HepG2 (cell line): Measurements from ENCODE around the gene PRM3. TPM values are rescaled to one million over a fixed set of nuclear protein-coding genes. Genes with fewer than 3 reads are reported as not detected.

ENCODE experiments used
- HES4 ChIP-seq: sonication (generic); formaldehyde crosslinking; IDR thresholded peaks from 2 replicates; pipeline ENCODE4 v1.9.0; 2021; ENCODE audit warnings: mild to moderate bottlenecking, missing genetic modification reagents, borderline replicate concordance
- HOXA9 ChIP-seq: sonication (generic); formaldehyde crosslinking; IDR thresholded peaks from 2 replicates; pipeline ENCODE4 v1.8.1; 2022; ENCODE audit warnings: missing genetic modification reagents, mild to moderate bottlenecking, moderate library complexity, borderline replicate concordance
- MYC ChIP-seq: sonication (generic); formaldehyde crosslinking; IDR thresholded peaks from 2 replicates; pipeline ENCODE4 v1.9.0; 2021; ENCODE audit warnings: missing genetic modification reagents, borderline replicate concordance
- PCBP1 ChIP-seq: fragments of 200-400 bp; formaldehyde crosslinking; IDR thresholded peaks from 2 replicates; pipeline ENCODE4 v1.6.1; 2017; ENCODE audit warnings: mild to moderate bottlenecking, low read depth, low read length, borderline replicate concordance
- POLR2A ChIP-seq, 2 experiments: IDR thresholded peaks; 2 replicates each; pipeline ENCODE4 v1.6.1; 2011; ENCODE audit warnings: low read depth in 2 of 2, low read length in 2 of 2, mild to moderate bottlenecking in 1 of 2, moderate library complexity in 1 of 2; ENCODE audit not compliant: insufficient read depth in 1 of 2
- RARG ChIP-seq: sonication (generic); formaldehyde crosslinking; IDR thresholded peaks from 2 replicates; pipeline ENCODE4 v1.4.0; 2020; ENCODE audit warnings: low read depth, mild to moderate bottlenecking, missing genetic modification reagents
- RFX1 ChIP-seq: fragments of 450-650 bp; IDR thresholded peaks from 2 replicates; pipeline ENCODE4 v1.6.1; 2017
- SCMH1 ChIP-seq: sonication (generic); formaldehyde crosslinking; IDR thresholded peaks from 2 replicates; pipeline ENCODE4 v1.9.0; 2021; ENCODE audit warnings: missing genetic modification reagents, mild to moderate bottlenecking, borderline replicate concordance
- SIN3A ChIP-seq: IDR thresholded peaks from 2 replicates; pipeline ENCODE4 v1.6.1; 2011; ENCODE audit warnings: low read depth, mild to moderate bottlenecking, control low read depth, low read length, borderline replicate concordance
- SOX6 ChIP-seq, 2 experiments: fragments of 450-650 bp in 1 of 2; sonication (generic) in 1 of 2; formaldehyde crosslinking in 1 of 2; IDR thresholded peaks; 2 replicates each; pipeline versions ENCODE4 v1.4.0 to v1.6.1; 2017 to 2020; ENCODE audit warnings: antibody characterized with exemption in 1 of 2, mild to moderate bottlenecking in 1 of 2, missing genetic modification reagents in 1 of 2
- ZIK1 ChIP-seq: sonication (generic); formaldehyde crosslinking; IDR thresholded peaks from 2 replicates; pipeline ENCODE4 v1.5.0; 2020; ENCODE audit warnings: mild to moderate bottlenecking, low read depth, missing genetic modification reagents, borderline replicate concordance
- ZNF496 ChIP-seq: sonication (generic); formaldehyde crosslinking; IDR thresholded peaks from 2 replicates; pipeline ENCODE4 v1.8.1; 2023; ENCODE audit warnings: mild to moderate bottlenecking, moderate library complexity, missing genetic modification reagents; ENCODE audit not compliant: insufficient replicate concordance
- polyA plus RNA-seq, 8 experiments: library from polyadenylated mRNA; depleted of rRNA in 3 of 8; stranded (reverse) in 7 of 8; unstranded in 1 of 8; fragments of >200 nt; fragmentation: Illumina TruSeq in 4 of 8; extraction: Trizol in 4 of 8; gene quantifications; 2 replicates each; pipeline versions ENCODE4 v1.2.1 to v1.2.3, GENCODE V29; 2011 to 2016; ENCODE audit warnings: low read depth in 4 of 8, missing spikeins in 1 of 8, mixed read lengths in 1 of 8; ENCODE audit not compliant: insufficient read depth in 1 of 8
- total RNA-seq, 5 experiments: library from RNA; depleted of rRNA; stranded (reverse); fragments of >200 nt; fragmentation: Illumina TruSeq; extraction: Trizol; gene quantifications; 2 replicates each; pipeline ENCODE4 v1.2.3, GENCODE V29; 2016; ENCODE audit warnings: low read depth in 1 of 5
- TF ChIP-seq, protein P1 (sequence below): sonication (generic); formaldehyde crosslinking; IDR thresholded peaks from 2 replicates; pipeline ENCODE4 v1.4.0; 2020; ENCODE audit warnings: missing genetic modification reagents, mild to moderate bottlenecking, borderline replicate concordance
- TF ChIP-seq, protein P2 (sequence below): sonication (generic); formaldehyde crosslinking; IDR thresholded peaks from 2 replicates; pipeline ENCODE4 v1.4.0; 2020; ENCODE audit warnings: missing genetic modification reagents
- TF ChIP-seq, protein P3 (sequence below), 2 experiments: sonication (generic) in 1 of 2; formaldehyde crosslinking in 1 of 2; IDR thresholded peaks; 2 replicates each; pipeline versions ENCODE4 v1.4.0 to v1.6.1; 2016 to 2020; ENCODE audit warnings: borderline replicate concordance in 1 of 2, low read depth in 1 of 2, mild to moderate bottlenecking in 1 of 2, missing genetic modification reagents in 1 of 2
- TF ChIP-seq, protein P4 (sequence below): sonication (generic); formaldehyde crosslinking; IDR thresholded peaks from 2 replicates; pipeline ENCODE4 v1.4.0; 2020; ENCODE audit warnings: missing genetic modification reagents; ENCODE audit errors: not compliant biosample characterization

Gene PRM3
- total and polyA plus RNA-seq, 2 of the 13 experiments (the other 11 are each of a cell fraction or from before 2014, with no cell fraction given), result not detected

DNA sequence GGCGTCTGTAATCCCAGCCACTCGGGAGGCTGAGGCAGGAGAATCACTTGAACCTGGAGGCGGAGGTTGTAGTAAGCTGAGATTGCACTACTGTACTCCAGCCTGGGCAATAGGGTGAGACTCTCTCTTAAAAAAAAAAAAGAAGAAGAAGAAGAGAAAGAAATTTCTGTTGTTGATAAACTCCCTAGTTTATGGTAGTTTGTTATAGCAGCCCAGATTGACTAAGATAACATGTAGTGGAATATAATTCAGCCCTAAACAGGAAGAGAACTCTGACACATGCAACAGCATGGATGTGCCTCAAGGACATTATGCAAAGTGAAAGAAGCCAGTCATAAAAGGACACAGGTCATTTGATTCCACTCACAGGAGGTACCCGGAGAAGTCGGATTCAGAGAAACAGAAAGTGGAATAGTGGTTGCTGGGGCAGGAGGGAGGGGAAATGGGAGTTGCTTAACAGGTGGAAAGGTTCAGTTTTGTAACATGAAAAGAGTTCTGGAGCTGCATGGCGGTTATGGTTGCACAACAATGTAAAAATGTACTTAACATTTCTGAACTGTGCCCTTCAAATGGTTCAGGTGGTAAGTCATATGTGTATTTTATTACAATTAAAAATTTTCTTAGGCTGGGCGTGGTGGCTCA, 33.7 kb upstream of the PRM3 start (continued):
- TF ChIP-seq SCMH1 (CRISPR knock-in tag), result no peak
- no peak for TF ChIP-seq PCBP1
- TF ChIP-seq MYC (CRISPR knock-in tag), result peak; percentile 8; the same call in 1 of the 2 replicates
- no peak for TF ChIP-seq RARG (CRISPR knock-in tag)
- TF ChIP-seq, protein P1, sequence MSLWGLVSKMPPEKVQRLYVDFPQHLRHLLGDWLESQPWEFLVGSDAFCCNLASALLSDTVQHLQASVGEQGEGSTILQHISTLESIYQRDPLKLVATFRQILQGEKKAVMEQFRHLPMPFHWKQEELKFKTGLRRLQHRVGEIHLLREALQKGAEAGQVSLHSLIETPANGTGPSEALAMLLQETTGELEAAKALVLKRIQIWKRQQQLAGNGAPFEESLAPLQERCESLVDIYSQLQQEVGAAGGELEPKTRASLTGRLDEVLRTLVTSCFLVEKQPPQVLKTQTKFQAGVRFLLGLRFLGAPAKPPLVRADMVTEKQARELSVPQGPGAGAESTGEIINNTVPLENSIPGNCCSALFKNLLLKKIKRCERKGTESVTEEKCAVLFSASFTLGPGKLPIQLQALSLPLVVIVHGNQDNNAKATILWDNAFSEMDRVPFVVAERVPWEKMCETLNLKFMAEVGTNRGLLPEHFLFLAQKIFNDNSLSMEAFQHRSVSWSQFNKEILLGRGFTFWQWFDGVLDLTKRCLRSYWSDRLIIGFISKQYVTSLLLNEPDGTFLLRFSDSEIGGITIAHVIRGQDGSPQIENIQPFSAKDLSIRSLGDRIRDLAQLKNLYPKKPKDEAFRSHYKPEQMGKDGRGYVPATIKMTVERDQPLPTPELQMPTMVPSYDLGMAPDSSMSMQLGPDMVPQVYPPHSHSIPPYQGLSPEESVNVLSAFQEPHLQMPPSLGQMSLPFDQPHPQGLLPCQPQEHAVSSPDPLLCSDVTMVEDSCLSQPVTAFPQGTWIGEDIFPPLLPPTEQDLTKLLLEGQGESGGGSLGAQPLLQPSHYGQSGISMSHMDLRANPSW (CRISPR knock-in tag), result peak; percentile 65; the same call in 1 of the 2 replicates
- no peak for TF ChIP-seq ZIK1
- no peak for TF ChIP-seq HOXA9 (CRISPR knock-in tag)
- TF ChIP-seq SIN3A, result peak; percentile 42; the same call in 1 of the 2 replicates
- TF ChIP-seq, protein P2, sequence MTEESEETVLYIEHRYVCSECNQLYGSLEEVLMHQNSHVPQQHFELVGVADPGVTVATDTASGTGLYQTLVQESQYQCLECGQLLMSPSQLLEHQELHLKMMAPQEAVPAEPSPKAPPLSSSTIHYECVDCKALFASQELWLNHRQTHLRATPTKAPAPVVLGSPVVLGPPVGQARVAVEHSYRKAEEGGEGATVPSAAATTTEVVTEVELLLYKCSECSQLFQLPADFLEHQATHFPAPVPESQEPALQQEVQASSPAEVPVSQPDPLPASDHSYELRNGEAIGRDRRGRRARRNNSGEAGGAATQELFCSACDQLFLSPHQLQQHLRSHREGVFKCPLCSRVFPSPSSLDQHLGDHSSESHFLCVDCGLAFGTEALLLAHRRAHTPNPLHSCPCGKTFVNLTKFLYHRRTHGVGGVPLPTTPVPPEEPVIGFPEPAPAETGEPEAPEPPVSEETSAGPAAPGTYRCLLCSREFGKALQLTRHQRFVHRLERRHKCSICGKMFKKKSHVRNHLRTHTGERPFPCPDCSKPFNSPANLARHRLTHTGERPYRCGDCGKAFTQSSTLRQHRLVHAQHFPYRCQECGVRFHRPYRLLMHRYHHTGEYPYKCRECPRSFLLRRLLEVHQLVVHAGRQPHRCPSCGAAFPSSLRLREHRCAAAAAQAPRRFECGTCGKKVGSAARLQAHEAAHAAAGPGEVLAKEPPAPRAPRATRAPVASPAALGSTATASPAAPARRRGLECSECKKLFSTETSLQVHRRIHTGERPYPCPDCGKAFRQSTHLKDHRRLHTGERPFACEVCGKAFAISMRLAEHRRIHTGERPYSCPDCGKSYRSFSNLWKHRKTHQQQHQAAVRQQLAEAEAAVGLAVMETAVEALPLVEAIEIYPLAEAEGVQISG (CRISPR knock-in tag), result peak; percentile 52; the same call in 1 of the 2 replicates
- no peak for TF ChIP-seq POLR2A (IDR thresholded peaks at IDR 0.05; ENCODE audit: insufficient read depth in 1 of 2, low read depth in 2 of 2, low read length in 2 of 2)
- no peak for TF ChIP-seq HES4 (CRISPR knock-in tag)
- TF ChIP-seq ZNF496 (CRISPR knock-in tag), result no peak
- TF ChIP-seq, protein P3, sequence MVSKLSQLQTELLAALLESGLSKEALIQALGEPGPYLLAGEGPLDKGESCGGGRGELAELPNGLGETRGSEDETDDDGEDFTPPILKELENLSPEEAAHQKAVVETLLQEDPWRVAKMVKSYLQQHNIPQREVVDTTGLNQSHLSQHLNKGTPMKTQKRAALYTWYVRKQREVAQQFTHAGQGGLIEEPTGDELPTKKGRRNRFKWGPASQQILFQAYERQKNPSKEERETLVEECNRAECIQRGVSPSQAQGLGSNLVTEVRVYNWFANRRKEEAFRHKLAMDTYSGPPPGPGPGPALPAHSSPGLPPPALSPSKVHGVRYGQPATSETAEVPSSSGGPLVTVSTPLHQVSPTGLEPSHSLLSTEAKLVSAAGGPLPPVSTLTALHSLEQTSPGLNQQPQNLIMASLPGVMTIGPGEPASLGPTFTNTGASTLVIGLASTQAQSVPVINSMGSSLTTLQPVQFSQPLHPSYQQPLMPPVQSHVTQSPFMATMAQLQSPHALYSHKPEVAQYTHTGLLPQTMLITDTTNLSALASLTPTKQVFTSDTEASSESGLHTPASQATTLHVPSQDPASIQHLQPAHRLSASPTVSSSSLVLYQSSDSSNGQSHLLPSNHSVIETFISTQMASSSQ (IDR thresholded peaks at IDR 0.05; ENCODE audit: low read depth), result peak; percentile 59; the same call in 1 of the 2 replicates
- TF ChIP-seq, protein P3 (CRISPR knock-in tag; IDR thresholded peaks at IDR 0.05; ENCODE audit: borderline replicate concordance), result no peak; the same call in none of the 2 replicates
- TF ChIP-seq, protein P4, sequence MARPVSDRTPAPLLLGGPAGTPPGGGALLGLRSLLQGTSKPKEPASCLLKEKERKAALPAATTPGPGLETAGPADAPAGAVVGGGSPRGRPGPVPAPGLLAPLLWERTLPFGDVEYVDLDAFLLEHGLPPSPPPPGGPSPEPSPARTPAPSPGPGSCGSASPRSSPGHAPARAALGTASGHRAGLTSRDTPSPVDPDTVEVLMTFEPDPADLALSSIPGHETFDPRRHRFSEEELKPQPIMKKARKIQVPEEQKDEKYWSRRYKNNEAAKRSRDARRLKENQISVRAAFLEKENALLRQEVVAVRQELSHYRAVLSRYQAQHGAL (CRISPR knock-in tag), result peak; percentile 43
- TF ChIP-seq RFX1, result no peak
- no peak for TF ChIP-seq SOX6 (IDR thresholded peaks at IDR 0.05)
- peak; percentile 91 for TF ChIP-seq SOX6 (CRISPR knock-in tag; IDR thresholded peaks at IDR 0.05)
